H54 (cell line): ENCODE data around the gene KCNJ13.

Source experiments
- DNase-seq: peaks from one replicate; pipeline ENCODE4 v3.0.0; 2011; ENCODE audit warnings: low spot score, mixed read lengths; ENCODE audit not compliant: insufficient read length
- FAIRE-seq: peaks from 3 replicates; lab custom pipeline; 2011; peaks lifted over from hg19 to GRCh38; lab: Jason Lieb, UNC
- POLR2A ChIP-seq: IDR thresholded peaks from 2 replicates; pipeline ENCODE4 v1.6.1; 2011; ENCODE audit warnings: low read depth, mild to moderate bottlenecking, low read length

KCNJ13 gene

DNA sequence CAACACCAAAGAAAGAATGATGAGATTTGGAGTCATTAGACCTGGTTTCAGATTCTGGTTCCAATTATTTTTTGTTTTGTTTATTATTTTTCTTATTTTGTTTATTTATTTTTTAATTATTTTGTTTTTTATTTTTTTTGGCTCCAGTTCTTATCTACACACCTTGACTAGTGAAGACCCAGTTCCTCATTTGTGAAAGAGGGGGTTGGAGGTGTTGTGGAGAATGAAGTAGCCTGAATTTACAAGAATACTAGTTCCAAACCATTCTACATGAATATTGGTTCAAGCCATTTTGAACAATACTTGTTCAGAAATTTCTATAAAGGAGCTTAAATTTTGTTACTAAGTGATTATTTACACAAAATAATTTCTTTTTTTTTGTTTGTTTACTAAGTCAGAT, 6.9 kb upstream of the KCNJ13 start:
- no peak for FAIRE-seq
- no peak for DNase-seq
- no peak for TF ChIP-seq POLR2A

- FAIRE-seq = peak; percentile 86
- no peak for TF ChIP-seq POLR2A
- peak; percentile 22 for DNase-seq
These were observed 5.4 kb upstream of the KCNJ13 start for GRCh38 chr2:232781765-232782164.

GRCh38 chr2:232779934-232780333, 3.6 kb upstream of the KCNJ13 start:
- TF ChIP-seq POLR2A = no peak
- FAIRE-seq (no peak), DNase-seq (no peak)

- FAIRE-seq (no peak), DNase-seq (no peak)
- TF ChIP-seq POLR2A = no peak
These were observed 3.1 kb upstream of the KCNJ13 start for GRCh38 chr2:232779465-232779864.

GRCh38 chr2:232777276-232777675, 911 bp upstream of the KCNJ13 start:
- FAIRE-seq (no peak), DNase-seq (no peak)
- TF ChIP-seq POLR2A = no peak

DNA sequence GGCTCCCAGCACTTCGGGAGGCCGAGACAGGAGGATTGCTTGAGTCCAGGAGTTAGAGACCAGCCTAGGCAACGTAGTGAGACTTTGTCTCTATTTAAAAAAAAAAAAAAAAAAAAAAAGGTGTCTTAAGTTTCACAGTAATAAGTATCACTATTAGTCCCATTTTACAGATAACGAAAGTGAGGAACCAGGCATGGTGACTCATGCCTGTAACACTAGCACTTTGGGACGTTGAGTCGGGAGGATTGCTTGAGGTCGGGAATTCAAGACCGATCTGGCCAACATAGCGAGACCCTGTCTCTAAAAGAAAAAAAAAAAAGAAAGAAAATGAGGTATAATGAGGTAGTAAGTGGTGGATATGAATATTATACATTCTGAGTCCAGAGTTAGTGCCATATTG, 2.5 kb downstream of the KCNJ13 start:
- no peak for TF ChIP-seq POLR2A
- FAIRE-seq = no peak
- no peak for DNase-seq

DNA sequence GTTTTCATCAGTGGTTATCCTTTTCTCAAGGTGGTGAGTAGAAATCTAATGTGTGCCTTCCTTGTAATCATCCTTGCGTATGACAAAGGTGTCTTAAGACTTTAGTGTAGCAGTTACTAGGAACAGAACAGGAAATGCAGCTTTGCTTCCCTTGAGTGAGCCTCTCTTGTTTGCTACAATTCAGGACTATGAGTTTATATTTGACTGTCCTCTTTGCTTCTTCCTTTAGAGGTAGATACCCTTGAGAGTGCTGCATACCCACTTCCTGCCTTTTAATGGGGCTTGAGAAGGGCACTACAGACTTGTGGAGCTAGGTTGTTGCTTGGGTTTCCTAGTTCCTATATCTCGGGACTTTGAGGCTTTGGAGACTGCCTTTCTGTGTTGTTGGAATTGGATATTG, 3.8 kb downstream of the KCNJ13 start:
- DNase-seq (no peak), FAIRE-seq (no peak)
- TF ChIP-seq POLR2A = no peak

- no peak for FAIRE-seq
- TF ChIP-seq POLR2A = no peak
- DNase-seq = no peak
These were observed 4.5 kb downstream of the KCNJ13 start for GRCh38 chr2:232771870-232772269.

DNA sequence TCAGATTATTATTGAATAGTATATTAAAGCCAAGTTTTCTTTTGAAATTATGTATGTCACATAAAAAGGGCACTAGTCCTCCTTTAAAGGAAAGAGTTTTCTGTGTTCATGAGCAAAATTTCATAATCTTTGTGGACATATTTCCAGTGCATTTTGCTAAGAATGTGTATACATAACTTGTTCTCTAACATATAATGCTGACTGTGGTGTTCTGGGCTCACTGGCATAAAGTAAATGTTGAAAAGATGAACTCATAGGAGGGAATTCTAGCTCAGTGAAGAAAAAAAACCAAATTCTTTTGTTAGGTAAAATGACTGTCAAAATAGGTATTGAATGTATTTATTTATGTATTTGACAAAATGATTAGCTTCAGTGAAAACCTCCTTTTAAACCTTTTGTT, 6.2 kb downstream of the KCNJ13 start:
- FAIRE-seq (no peak), DNase-seq (no peak)
- no peak for TF ChIP-seq POLR2A

GRCh38 chr2:232767866-232768265, 8.5 kb downstream of the KCNJ13 start:
- DNase-seq = no peak
- TF ChIP-seq POLR2A = no peak
- peak; percentile 52 for FAIRE-seq

GRCh38 chr2:232761301-232761907, 15.0 kb downstream of the KCNJ13 start:
- TF ChIP-seq POLR2A = no peak
- peak; percentile 69 for FAIRE-seq
- DNase-seq = no peak

DNA sequence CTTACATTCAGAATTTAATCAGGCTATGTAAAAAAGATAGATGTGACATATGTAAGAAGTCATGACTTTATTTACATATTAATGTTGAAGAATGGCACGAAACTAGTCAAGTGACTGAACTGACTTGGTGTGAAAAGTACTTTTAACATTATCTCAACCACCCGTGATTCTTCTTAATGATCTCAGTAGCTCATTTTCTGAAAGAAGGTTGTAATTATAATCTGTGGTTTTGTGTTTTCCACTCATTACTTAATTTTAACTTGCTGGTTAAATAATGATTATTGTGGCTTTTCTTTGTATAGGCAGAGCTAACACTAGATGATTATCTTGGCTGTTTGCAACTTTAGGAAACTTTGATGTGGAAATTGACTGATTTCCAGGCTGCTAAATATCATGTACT, 18.5 kb downstream of the KCNJ13 start:
- TF ChIP-seq POLR2A = no peak
- DNase-seq (no peak), FAIRE-seq (no peak)

GRCh38 chr2:232750135-232750671, 26.2 kb downstream of the KCNJ13 start:
- no peak for TF ChIP-seq POLR2A
- FAIRE-seq (no peak), DNase-seq (no peak)

GRCh38 chr2:232749331-232749730, 27.0 kb downstream of the KCNJ13 start:
- no peak for DNase-seq
- FAIRE-seq = no peak
- TF ChIP-seq POLR2A = no peak

DNA sequence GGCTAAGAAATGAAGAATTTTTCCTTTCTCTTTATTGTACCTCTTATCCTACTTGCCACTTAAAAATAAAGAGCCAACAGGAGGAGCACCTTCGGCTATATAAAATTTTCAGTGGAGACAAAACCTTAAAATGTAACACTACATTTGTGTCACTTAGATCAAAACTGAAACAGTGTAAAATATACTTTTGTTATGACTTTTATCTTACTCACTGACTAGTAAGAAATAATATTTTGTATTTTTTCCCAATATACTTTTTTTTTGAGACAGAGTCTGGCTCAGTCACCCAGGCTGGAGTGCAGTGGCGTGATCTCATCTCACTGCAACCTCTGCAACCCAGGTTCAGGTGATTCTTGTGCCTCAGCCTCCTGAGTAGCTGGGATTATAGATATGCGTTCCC, 28.3 kb downstream of the KCNJ13 start:
- DNase-seq = no peak
- no peak for FAIRE-seq
- no peak for TF ChIP-seq POLR2A
